ENCODE measurements around the gene OR2A2.
"Not testable (repeated sequence)": the region's sequence is repeated elsewhere in the genome, so short reads cannot be mapped to it uniquely, and the experiment has no call there.

OR2A2 gene, protein sequence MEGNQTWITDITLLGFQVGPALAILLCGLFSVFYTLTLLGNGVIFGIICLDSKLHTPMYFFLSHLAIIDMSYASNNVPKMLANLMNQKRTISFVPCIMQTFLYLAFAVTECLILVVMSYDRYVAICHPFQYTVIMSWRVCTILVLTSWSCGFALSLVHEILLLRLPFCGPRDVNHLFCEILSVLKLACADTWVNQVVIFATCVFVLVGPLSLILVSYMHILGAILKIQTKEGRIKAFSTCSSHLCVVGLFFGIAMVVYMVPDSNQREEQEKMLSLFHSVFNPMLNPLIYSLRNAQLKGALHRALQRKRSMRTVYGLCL

DNA sequence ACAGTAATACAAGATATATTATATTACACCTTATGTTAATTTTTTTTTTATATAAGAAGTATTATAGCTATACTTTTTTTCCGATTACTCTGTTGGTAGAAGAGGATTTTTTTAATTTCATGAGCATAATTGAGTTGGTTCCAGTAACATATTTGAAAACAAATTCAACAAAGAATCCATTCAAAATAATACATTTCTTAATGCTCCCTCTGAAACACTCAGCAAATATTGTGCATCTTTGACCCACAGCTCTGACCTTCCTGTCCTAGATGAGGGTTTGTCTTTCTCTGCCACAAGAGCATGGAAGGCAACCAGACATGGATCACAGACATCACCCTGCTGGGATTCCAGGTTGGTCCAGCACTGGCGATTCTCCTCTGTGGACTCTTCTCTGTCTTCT, at the start of gene OR2A2:
Gene OR2A2, plus strand, starts transcription at position 301 of the 400 bp plus-strand sequence. Its CDS starts 0 bp downstream, at position 301.
- no peak for DNase-seq (ENCODE audit: low read depth in 3 of 3)

GRCh38 chr7:144063710-144064109, 45.7 kb upstream of the OR2A2 start:
- no peak for DNase-seq (ENCODE audit: low read depth in 3 of 3)

DNA sequence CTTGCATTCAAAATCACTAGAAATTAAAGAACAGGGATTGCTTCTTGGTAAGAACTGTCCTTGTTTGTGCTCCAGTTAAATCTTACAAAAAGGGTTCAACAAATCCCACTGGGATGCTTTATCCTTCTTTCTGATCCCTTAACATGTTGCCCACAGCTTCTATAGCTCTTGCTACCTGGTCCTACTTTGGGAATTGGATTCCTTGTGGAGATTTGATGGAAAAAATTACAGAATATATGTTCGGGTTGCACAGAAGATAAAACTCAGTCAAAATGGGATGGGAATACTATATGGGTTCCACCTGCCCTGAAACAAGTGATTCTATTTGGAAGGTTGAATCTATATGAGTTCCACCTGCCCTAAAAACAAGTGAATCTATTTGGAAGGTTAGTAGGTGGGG, 39.9 kb upstream of the OR2A2 start, which contains the start of gene OR2A25:
Gene OR2A25, plus strand, starts transcription at position 301 of the 400 bp plus-strand sequence. CDS start 4,409 bp downstream, outside the sequence.
- DNase-seq (ENCODE audit: low read depth in 3 of 3): no peak

DNA sequence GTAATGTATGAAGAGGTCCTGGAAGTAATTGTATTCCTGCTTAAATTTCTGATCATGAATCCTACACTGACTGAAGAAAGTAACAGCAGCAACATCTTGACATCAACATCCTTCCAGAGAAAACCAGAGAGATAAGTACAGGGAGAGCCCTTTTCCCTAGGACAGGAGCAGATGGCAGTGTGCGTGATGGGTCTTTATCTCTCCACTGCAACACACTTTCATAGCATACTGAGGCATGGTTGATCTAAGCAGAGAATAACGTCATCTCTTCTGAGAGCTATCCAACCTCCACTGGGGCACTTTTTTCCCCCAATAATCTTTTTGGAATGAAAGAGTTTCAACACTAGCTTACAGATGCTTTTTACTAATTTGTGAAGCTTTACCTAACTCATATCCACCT, 39.4 kb upstream of the OR2A2 start:
- DNase-seq (ENCODE audit: low read depth in 3 of 3): no peak

DNA sequence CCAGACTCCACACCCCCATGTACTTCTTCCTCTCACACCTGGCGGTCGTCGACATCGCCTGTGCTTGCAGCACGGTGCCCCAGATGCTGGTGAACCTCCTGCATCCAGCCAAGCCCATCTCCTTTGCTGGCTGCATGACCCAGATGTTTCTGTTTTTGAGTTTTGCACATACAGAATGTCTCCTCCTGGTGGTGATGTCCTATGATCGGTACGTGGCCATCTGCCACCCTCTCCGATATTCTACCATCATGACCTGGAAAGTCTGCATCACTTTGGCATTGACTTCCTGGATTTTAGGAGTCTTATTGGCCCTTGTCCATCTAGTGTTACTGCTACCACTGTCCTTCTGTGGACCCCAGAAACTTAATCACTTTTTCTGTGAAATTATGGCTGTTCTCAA, 35.0 kb upstream of the OR2A2 start:
- no peak for DNase-seq (ENCODE audit: low read depth in 3 of 3)

GRCh38 chr7:144085978-144086377, 23.4 kb upstream of the OR2A2 start, which contains the start of gene OR2A12:
Gene OR2A12 (plus strand): TSS chr7:144086278. CDS start chr7:144095108, 8,830 bp downstream.
- no peak for DNase-seq (ENCODE audit: low read depth in 3 of 3)

DNA sequence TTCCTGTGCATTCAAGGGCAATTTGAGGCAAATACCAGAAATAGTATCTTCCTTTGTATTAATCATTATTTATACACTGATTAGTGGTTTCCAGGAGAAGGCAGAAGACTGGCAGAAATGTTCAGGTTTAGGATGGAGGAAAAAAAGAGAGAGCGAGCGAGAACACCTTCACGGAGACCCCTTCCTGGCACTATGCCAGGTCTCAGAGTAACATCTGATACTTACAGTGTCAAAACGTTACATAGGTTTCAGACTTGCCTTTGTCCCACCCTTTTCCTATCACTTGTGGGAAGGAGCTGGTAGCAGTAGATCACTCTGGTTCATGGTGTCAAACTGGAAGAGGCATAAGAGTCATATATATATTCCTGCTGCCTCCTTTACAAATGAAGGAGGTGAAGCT, 22.7 kb upstream of the OR2A2 start:
- DNase-seq (ENCODE audit: low read depth in 3 of 3): no peak

- no peak for DNase-seq (ENCODE audit: low read depth in 3 of 3)
These were observed 22.2 kb upstream of the OR2A2 start for GRCh38 chr7:144087230-144087629.

DNA sequence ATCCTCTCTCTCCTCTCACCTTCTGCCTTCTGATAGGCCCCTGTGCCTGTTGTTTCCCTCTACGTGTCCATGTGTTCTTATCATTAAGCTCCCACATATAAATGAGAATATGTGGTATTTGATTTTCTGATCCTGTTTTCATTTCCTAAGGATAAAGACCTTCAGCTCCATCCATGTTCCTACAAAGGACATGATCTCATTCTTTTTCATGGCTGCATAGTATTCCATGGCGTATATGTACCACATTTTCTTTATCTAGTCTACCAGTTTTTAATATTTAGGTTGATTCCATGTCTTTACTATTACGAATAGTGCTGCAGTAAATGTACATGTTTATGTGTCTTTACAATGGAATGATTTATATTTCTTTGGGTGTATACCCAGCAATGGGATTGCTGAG, 18.7 kb upstream of the OR2A2 start:
- no peak for DNase-seq (ENCODE audit: low read depth in 3 of 3)

DNA sequence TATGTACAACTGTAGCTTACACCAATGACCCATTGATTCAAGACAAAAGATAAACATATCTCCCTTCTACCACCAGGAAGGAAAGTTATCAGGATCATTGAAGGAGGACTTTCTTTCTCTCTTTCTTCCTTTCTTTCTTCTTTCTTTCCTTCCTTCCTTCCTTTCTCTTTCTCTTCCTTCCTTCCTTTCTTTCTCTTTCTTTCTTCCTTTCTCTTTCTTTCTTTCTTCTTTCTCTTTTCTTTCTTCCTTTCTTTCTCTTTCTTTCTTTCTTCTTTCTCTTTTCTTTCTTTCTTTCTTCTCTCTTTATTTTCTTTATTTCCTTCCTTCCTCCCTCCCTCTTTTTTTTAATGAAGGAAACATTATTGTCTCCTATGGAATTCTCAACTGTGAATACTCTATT, 10.6 kb upstream of the OR2A2 start:
- no peak for DNase-seq (ENCODE audit: low read depth in 3 of 3)

DNA sequence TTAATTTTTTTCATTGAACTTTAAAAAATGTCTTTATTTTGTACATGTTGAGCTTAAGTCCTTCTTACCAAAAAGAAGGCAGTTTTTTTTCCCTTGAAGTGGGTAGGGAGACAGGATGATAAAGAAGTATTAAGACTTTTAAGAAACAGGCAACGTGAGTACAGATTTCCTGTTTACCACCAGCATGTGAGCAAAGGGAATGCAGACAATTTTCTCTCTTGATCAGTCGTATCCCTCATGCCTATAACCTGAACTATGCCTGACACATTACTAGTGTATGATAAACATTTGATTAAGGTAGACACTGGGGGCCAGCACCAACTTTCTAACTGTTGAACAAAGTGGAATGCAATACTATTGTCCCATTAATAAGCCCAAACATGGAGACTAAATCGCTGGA, 8.8 kb upstream of the OR2A2 start:
- no peak for DNase-seq (ENCODE audit: low read depth in 3 of 3)

- DNase-seq (ENCODE audit: low read depth in 3 of 3): no peak
These were observed 7.3 kb upstream of the OR2A2 start for GRCh38 chr7:144102041-144102440.

DNA sequence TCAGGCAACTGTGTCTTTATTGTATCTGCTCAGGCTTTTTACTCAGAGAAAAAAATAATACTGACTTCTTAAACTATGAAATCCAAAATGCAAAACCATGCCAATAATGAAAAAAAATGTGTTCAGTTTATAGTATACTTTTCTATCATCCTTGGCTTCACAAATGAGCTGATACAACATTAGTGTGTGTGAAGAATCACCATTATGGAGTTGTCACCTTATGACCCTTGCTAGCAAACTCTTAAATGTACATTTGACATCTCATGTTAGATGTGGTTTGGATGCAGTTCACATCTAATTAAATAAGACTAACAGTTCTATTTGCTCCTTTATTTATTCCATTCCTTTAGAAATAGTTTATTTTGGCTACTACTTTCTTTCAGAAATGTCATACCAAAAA, 4.2 kb upstream of the OR2A2 start:
- DNase-seq (ENCODE audit: low read depth in 3 of 3): no peak

- DNase-seq (ENCODE audit: low read depth in 3 of 3): no peak
These were observed 889 bp downstream of the OR2A2 start for GRCh38 chr7:144110272-144110671.

GRCh38 chr7:144113651-144114050, 4.3 kb downstream of the OR2A2 start:
- DNase-seq (ENCODE audit: low read depth in 3 of 3): no peak

GRCh38 chr7:144118341-144118740, 9.0 kb downstream of the OR2A2 start:
- DNase-seq (ENCODE audit: low read depth in 3 of 3): no peak

GRCh38 chr7:144122876-144123275, 13.5 kb downstream of the OR2A2 start, which contains the start of gene OR2A14:
Gene OR2A14 (plus strand): TSS chr7:144123176. CDS start chr7:144129113, 5,937 bp downstream.
- no peak for DNase-seq (ENCODE audit: low read depth in 3 of 3)

DNA sequence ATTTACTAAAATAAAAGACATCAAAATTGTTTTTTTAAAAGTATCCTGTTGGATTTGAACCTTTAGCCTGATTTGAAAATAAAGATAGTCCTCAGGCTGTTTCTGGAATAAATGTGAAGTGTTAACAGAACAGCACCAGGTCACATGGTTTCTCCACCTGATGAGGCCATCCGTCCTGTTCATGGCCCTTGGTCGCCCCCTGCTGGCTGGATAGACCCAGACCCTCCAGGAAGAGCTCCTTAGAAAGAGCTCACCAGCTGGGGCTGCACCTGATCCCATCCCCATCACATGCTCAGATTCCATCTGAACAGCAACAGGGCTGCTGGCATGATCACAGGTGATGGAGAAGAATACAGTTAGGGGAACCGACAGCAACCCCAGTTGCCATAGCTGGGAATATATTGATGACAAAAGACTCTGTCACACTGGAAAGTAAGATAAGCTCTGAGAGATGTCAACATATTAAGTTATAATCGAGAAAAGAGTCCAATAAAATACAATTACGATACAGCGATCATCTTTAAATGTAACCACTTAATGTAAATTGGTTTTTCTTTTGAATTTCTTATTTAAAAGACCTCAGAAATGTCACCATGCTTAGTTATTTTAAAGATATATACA, 18.4 kb downstream of the OR2A2 start:
- DNase-seq (ENCODE audit: low read depth in 3 of 3): peak; percentile 77 to 88 (median 79)

GRCh38 chr7:144129601-144130000, 20.2 kb downstream of the OR2A2 start:
- DNase-seq (ENCODE audit: low read depth in 3 of 3): not testable (repeated sequence)

DNA sequence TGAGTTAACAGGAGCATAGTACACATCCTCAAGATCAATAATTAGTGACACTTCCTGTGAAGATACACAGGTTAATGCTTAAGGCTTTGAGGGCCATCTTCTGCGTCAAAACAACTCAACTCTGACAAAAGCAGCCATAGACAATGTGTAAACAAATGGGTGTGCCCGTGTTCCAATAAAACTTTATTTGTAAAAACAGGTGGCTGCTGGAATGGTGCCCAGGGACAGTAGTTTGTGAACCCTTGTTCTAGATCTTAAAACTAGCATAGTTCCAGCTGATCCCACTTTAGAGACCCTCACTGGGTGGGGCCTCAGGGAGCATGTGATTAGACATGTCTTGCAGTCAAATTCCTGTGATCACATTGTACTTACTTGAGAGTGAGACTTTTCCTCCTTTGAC, 21.3 kb downstream of the OR2A2 start:
- no peak for DNase-seq (ENCODE audit: low read depth in 3 of 3)

- DNase-seq (ENCODE audit: low read depth in 3 of 3): no peak
These were observed 22.9 kb downstream of the OR2A2 start for GRCh38 chr7:144132262-144132661.

DNA sequence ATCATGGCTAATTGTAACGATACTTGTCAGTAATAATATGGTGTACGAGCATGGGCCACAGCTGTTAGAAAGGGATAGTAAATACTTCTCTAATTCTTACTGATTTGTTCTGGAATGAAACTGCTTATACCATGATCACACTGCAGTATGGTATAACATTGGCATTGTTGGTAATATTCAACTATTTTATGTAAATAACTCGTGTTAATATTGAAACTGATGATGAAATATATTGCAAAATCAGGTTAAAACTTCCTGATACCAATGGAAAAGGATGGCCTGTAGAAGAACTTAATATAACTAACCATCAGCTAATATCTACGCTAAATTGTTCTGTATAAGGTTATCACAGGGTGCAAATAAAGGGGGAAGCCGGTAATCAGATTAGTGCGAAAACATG, 23.9 kb downstream of the OR2A2 start:
- DNase-seq (ENCODE audit: low read depth in 3 of 3): no peak

GRCh38 chr7:144134116-144134515, 24.7 kb downstream of the OR2A2 start:
- DNase-seq (ENCODE audit: low read depth in 3 of 3): no peak
